SK-N-SH (cell line): ENCODE measurements around the gene ATG7. TPM values are rescaled to one million over a fixed set of nuclear protein-coding genes. Genes with fewer than 3 reads are reported as not detected.

Source experiments
- CTCF ChIA-PET: fragments of 300-600, 350-600 bp; formaldehyde crosslinking; extraction: SDS; loops from one replicate; lab custom pipeline; 2021; lab: Yijun Ruan, JAX
- POLR2A ChIA-PET: fragments of 350-600 bp; sonication (Branson Sonifier 250); formaldehyde crosslinking; extraction: SDS; loops from one replicate; lab custom pipeline; 2020; ENCODE audit warnings: antibody characterized with exemption, inconsistent platforms; lab: Yijun Ruan, JAX
- DNase-seq: peaks from one replicate; pipeline ENCODE4 v3.0.0; 2012
- H2AFZ ChIP-seq: fragments of 200-600 bp; sonication (generic); 2 replicates; pipeline ENCODE4 v1.8.1; 2016; ENCODE audit warnings: antibody characterized with exemption, mild to moderate bottlenecking, low read depth
- H3F3A ChIP-seq: fragments of 200-600 bp; sonication (generic); replicated peaks from 2 replicates; pipeline ENCODE3; 2016; ENCODE audit warnings: antibody characterized with exemption, mild to moderate bottlenecking; ENCODE audit not compliant: insufficient read depth
- H3K27ac ChIP-seq, 2 experiments: fragments of 200-500 bp in 1 of 2; fragments of 200-600 bp in 1 of 2; sonication (Bioruptor generic) in 1 of 2; sonication (generic), shearing (Covaris generic) in 1 of 2; 2 replicates each; pipeline versions ENCODE4 v1.5.1 to v1.6.1; 2014 to 2016; ENCODE audit warnings: low read depth in 2 of 2, inconsistent platforms in 1 of 2, low read length in 1 of 2, mild to moderate bottlenecking in 1 of 2, mixed read lengths in 1 of 2
- H3K27me3 ChIP-seq: fragments of 200-600 bp; sonication (generic), shearing (Covaris generic); 2 replicates; pipeline ENCODE4 v1.6.1; 2016; ENCODE audit warnings: mixed run types; ENCODE audit not compliant: insufficient read depth
- H3K36me3 ChIP-seq, 2 experiments: fragments of 200-500 bp in 1 of 2; fragments of 200-600 bp in 1 of 2; sonication (Bioruptor generic) in 1 of 2; sonication (generic) in 1 of 2; replicated peaks in 1 of 2; 2 replicates each; pipeline versions ENCODE3 to v1.5.1; 2014 to 2016; ENCODE audit warnings: low read length in 1 of 2, mild to moderate bottlenecking in 1 of 2; ENCODE audit not compliant: insufficient read depth in 2 of 2, control insufficient read depth in 1 of 2
- H3K4me1 ChIP-seq, 2 experiments: fragments of 200-500 bp in 1 of 2; fragments of 200-600 bp in 1 of 2; sonication (Bioruptor generic) in 1 of 2; sonication (generic), shearing (Covaris generic) in 1 of 2; 2 replicates each; pipeline versions ENCODE4 v1.5.1 to v1.6.1; 2014 to 2016; ENCODE audit warnings: low read depth in 1 of 2, low read length in 1 of 2, mixed run types in 1 of 2; ENCODE audit not compliant: insufficient read depth in 2 of 2, control insufficient read depth in 1 of 2
- H3K4me2 ChIP-seq: fragments of 200-600 bp; sonication (generic), shearing (Covaris generic); 2 replicates; pipeline ENCODE4 v1.6.1; 2017; ENCODE audit warnings: mixed run types
- H3K4me3 ChIP-seq, 2 experiments: fragments of 200-500 bp in 1 of 2; fragments of 200-600 bp in 1 of 2; sonication (Bioruptor generic) in 1 of 2; sonication (generic), shearing (Covaris generic) in 1 of 2; 2 replicates each; pipeline versions ENCODE4 v1.5.1 to v1.8.1; 2014 to 2016; ENCODE audit warnings: low read depth in 2 of 2, inconsistent platforms in 1 of 2, low read length in 1 of 2, mild to moderate bottlenecking in 1 of 2, mixed read lengths in 1 of 2, moderate library complexity in 1 of 2
- H3K79me2 ChIP-seq: fragments of 200-600 bp; sonication (generic); 2 replicates; pipeline ENCODE4 v1.8.1; 2017; ENCODE audit warnings: mild to moderate bottlenecking; ENCODE audit not compliant: insufficient read depth
- H3K9ac ChIP-seq: fragments of 200-600 bp; sonication (generic); 2 replicates; pipeline ENCODE4 v1.6.1; 2017; ENCODE audit warnings: mixed run types
- H3K9me2 ChIP-seq: fragments of 200-600 bp; sonication (generic); 2 replicates; pipeline ENCODE4 v1.6.1; 2017; ENCODE audit warnings: mixed run types
- H3K9me3 ChIP-seq: fragments of 200-600 bp; sonication (generic); 2 replicates; pipeline ENCODE4 v1.6.1; 2017; ENCODE audit warnings: mixed run types, mild to moderate bottlenecking, moderate library complexity
- H4K20me1 ChIP-seq: fragments of 200-600 bp; sonication (generic); 2 replicates; pipeline ENCODE4 v1.6.1; 2017; ENCODE audit warnings: mild to moderate bottlenecking, mixed run types; ENCODE audit not compliant: insufficient read depth
- CHD2 ChIP-seq: fragments of 150-350 bp; IDR thresholded peaks from 2 replicates; pipeline ENCODE4 v1.6.1; 2018; ENCODE audit warnings: low read length; ENCODE audit not compliant: partially characterized antibody
- ELF1 ChIP-seq: IDR thresholded peaks from 2 replicates; pipeline ENCODE4 v1.4.0; 2012
- EP300 ChIP-seq, 2 experiments: IDR thresholded peaks; 2 replicates each; pipeline versions ENCODE4 v1.4.0 to v1.6.1; 2012; ENCODE audit warnings: borderline replicate concordance in 1 of 2, low read depth in 1 of 2, low read length in 1 of 2
- EZH2phosphoT487 ChIP-seq: fragments of 200-600 bp; sonication (generic); IDR thresholded peaks from 2 replicates; pipeline ENCODE4 v1.6.1; 2017; ENCODE audit warnings: low read depth, mixed run types, mild to moderate bottlenecking, antibody characterized with exemption, moderate library complexity, borderline replicate concordance
- FOSL2 ChIP-seq: IDR thresholded peaks from 2 replicates; pipeline ENCODE4 v1.4.0; 2012; ENCODE audit warnings: low read depth, mild to moderate bottlenecking, moderate library complexity, borderline replicate concordance
- FOXM1 ChIP-seq: IDR thresholded peaks from 2 replicates; pipeline ENCODE4 v1.4.0; 2012; ENCODE audit warnings: low read depth, mild to moderate bottlenecking
- GABPA ChIP-seq: IDR thresholded peaks from 2 replicates; pipeline ENCODE4 v1.4.0; 2012; ENCODE audit warnings: low read depth, mild to moderate bottlenecking
- IRF3 ChIP-seq: fragments of 150-350 bp; IDR thresholded peaks from 2 replicates; pipeline ENCODE4 v1.6.1; 2016; ENCODE audit warnings: mild to moderate bottlenecking, low read depth, low read length
- JUND ChIP-seq: IDR thresholded peaks from 2 replicates; pipeline ENCODE4 v1.4.0; 2012
- MEF2A ChIP-seq: IDR thresholded peaks from 2 replicates; pipeline ENCODE4 v1.4.0; 2012; ENCODE audit warnings: low read depth, borderline replicate concordance
- NFIC ChIP-seq: IDR thresholded peaks from 2 replicates; pipeline ENCODE4 v1.4.0; 2012; ENCODE audit warnings: borderline replicate concordance
- NRF1 ChIP-seq: IDR thresholded peaks from 2 replicates; pipeline ENCODE4 v1.6.1; 2012; ENCODE audit warnings: low read depth, mild to moderate bottlenecking, low read length
- PBX3 ChIP-seq: IDR thresholded peaks from 2 replicates; pipeline ENCODE4; 2012
- POLR2AphosphoS5 ChIP-seq: IDR thresholded peaks from 2 replicates; pipeline ENCODE4 v1.6.1; 2012; ENCODE audit warnings: low read depth, low read length
- RAD21 ChIP-seq: IDR thresholded peaks from 2 replicates; pipeline ENCODE4 v1.6.1; 2012; ENCODE audit warnings: mild to moderate bottlenecking, low read length
- RCOR1 ChIP-seq: fragments of 150-350 bp; IDR thresholded peaks from 2 replicates; pipeline ENCODE4 v1.6.1; 2017; ENCODE audit warnings: antibody characterized with exemption, low read length
- RFX5 ChIP-seq: IDR thresholded peaks from 2 replicates; pipeline ENCODE4 v1.6.1; 2012; ENCODE audit warnings: mild to moderate bottlenecking, improper control_type of control experiment, low read length
- RXRA ChIP-seq: IDR thresholded peaks from 2 replicates; pipeline ENCODE4 v1.4.0; 2012; ENCODE audit warnings: low read depth, mild to moderate bottlenecking, borderline replicate concordance
- SIN3A ChIP-seq: IDR thresholded peaks from 2 replicates; pipeline ENCODE4 v1.6.1; 2012; ENCODE audit warnings: low read depth, mild to moderate bottlenecking, low read length, moderate library complexity, borderline replicate concordance
- SMC3 ChIP-seq: IDR thresholded peaks from 2 replicates; pipeline ENCODE4 v1.6.1; 2012; ENCODE audit warnings: low read depth, low read length, improper control_type of control experiment
- TAF1 ChIP-seq: IDR thresholded peaks from 2 replicates; pipeline ENCODE4 v1.6.1; 2012; ENCODE audit warnings: low read depth, mild to moderate bottlenecking, low read length, moderate library complexity, borderline replicate concordance
- TCF12 ChIP-seq: IDR thresholded peaks from 2 replicates; pipeline ENCODE4 v1.4.0; 2012
- TEAD4 ChIP-seq: IDR thresholded peaks from 2 replicates; pipeline ENCODE4 v1.4.0; 2012; ENCODE audit warnings: mild to moderate bottlenecking, borderline replicate concordance; ENCODE audit not compliant: insufficient read depth
- USF2 ChIP-seq: fragments of 150-350 bp; IDR thresholded peaks from 2 replicates; pipeline ENCODE4 v1.6.1; 2017; ENCODE audit warnings: antibody characterized with exemption, low read length, low read depth, borderline replicate concordance
- YY1 ChIP-seq: IDR thresholded peaks from 2 replicates; pipeline ENCODE4 v1.4.0; 2012; ENCODE audit warnings: low read depth, mild to moderate bottlenecking
- WGBS: methylation state at CpG from one replicate; pipeline ENCODE4 v1.1.6; 2017; ENCODE audit warnings: low lambda C conversion rate; 5-methylcytosine and 5-hydroxymethylcytosine counted together
- polyA plus RNA-seq, 3 experiments: library from polyadenylated mRNA; depleted of rRNA; stranded (reverse); fragments of >200 nt; gene quantifications; 2 replicates each; pipeline ENCODE4 v1.2.3, GENCODE V29; 2012
- TF ChIP-seq, protein P1 (sequence below): IDR thresholded peaks from 2 replicates; pipeline ENCODE4 v1.6.1; 2012; ENCODE audit warnings: mild to moderate bottlenecking, low read depth, low read length, moderate library complexity

ATG7 gene
- polyA plus RNA-seq, 1 of the 3 experiments (the other 2 are of a cell fraction) = 29.5 TPM

DNA sequence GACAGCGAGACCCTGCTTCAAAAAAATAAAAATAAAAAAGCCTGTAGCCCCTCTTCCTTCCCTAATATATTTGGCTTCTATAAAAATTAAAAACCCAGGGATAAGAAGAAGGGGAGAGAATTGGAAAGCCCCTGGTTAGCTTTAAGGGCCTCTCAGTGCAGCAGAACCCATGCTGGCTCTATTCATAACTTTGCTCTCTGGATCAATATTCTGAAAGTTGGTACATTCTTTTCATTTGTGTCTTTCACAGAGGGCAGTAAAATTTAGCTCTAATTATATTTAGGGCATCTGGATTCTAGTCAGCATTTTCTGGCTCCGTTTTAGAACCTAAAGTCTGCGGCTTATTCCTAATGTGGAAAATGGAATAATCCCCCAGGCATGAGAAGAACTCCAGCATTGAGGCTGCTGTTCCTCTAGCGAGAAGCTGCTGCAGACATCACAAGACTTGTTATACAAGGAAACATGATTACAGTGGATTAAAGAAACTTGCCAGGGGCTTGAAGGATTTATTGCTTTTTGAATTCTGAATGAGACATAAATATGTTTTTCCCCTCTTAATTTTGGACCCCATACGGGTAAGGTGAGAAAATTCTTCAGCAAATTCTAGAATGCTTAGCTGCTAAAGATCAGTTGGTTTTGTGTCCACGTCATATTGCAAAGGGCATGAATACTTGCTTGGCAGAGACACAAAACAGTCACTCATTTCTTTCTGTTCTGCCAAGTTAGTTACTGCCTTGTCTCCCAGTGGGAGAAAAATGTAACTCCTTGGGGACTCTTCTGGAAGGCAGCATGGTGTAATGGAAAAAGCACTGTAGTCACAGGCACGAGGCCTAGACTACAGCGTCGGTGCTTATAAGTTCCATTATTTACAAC, 193.8 kb downstream of the ATG7 start:
- Histone ChIP-seq H2AFZ (no peak overlapping the region), H4K20me1 (no peaks in the 10 kb centered on the region), H3K36me3 (peaks cover 0 to 7% of the 10 kb centered on the region in 2 experiments), H3K4me3 (no peak overlapping the region), H3K27me3 (no peaks in the 10 kb centered on the region), H3K9ac (peak overlapping the region; percentile 13; the same call in 1 of the 2 replicates), H3K9me3 (no peaks in the 10 kb centered on the region), H3K27ac (peak overlapping the region; percentile 53 to 85; a peak in 3 of 4 replicates), H3K79me2 (no peaks in the 10 kb centered on the region), H3K4me2 (peak overlapping the region; percentile 16; the same call in 1 of the 2 replicates), H3F3A (peaks cover 14% of the 10 kb centered on the region), H3K4me1 (peaks cover 13 to 14% of the 10 kb centered on the region in 2 experiments; a peak in 3 of 4 replicates), H3K9me2 (no peaks in the 10 kb centered on the region)
- ChIA-PET POLR2A (interaction anchor here (0.5 kb wide), 1 partner anchor 14 kb away, joined by 4 read pairs; no protein-coding TSS in a partner anchor), CTCF (interaction anchor here (1.4 to 2.1 kb wide), 3 partner anchors 10 to 16 kb away, joined by 3 to 6 read pairs (median 4); no protein-coding TSS in a partner anchor)
- DNase-seq = peak; percentile 38
- 40% methylated on average over 9 of the region's 9 CpGs for WGBS
- TF ChIP-seq USF2 (no peak), TAF1 (no peak), NFIC (peak; percentile 78), MEF2A (peak; percentile 49; the same call in 1 of the 2 replicates), RXRA (no peak), NRF1 (no peak), FOXM1 (no peak), SMC3 (0 out of 2 replicates have a peak, but pooled peaks have one; percentile 3), SIN3A (no peak), IRF3 (no peak), RCOR1 (0 out of 2 replicates have a peak, but pooled peaks have one; percentile 46), ELF1 (no peak), EP300 (IDR thresholded peaks at IDR 0.05; ENCODE audit: borderline replicate concordance in 1 of 2, low read depth in 1 of 2, low read length in 1 of 2) (peak in 1 of 2 experiments; percentile 52; a peak in 2 of 4 replicates), RFX5 (no peak), TEAD4 (no peak), YY1 (no peak), RAD21 (peak; percentile 15; the same call in 1 of the 2 replicates), POLR2AphosphoS5 (peak; percentile 19; the same call in 1 of the 2 replicates), CHD2 (peak; percentile 40), JUND (peak; percentile 17; the same call in 1 of the 2 replicates), PBX3 (peak; percentile 82), TCF12 (peak; percentile 74), EZH2phosphoT487 (no peak), GABPA (no peak), FOSL2 (no peak)
- TF ChIP-seq, protein P1, sequence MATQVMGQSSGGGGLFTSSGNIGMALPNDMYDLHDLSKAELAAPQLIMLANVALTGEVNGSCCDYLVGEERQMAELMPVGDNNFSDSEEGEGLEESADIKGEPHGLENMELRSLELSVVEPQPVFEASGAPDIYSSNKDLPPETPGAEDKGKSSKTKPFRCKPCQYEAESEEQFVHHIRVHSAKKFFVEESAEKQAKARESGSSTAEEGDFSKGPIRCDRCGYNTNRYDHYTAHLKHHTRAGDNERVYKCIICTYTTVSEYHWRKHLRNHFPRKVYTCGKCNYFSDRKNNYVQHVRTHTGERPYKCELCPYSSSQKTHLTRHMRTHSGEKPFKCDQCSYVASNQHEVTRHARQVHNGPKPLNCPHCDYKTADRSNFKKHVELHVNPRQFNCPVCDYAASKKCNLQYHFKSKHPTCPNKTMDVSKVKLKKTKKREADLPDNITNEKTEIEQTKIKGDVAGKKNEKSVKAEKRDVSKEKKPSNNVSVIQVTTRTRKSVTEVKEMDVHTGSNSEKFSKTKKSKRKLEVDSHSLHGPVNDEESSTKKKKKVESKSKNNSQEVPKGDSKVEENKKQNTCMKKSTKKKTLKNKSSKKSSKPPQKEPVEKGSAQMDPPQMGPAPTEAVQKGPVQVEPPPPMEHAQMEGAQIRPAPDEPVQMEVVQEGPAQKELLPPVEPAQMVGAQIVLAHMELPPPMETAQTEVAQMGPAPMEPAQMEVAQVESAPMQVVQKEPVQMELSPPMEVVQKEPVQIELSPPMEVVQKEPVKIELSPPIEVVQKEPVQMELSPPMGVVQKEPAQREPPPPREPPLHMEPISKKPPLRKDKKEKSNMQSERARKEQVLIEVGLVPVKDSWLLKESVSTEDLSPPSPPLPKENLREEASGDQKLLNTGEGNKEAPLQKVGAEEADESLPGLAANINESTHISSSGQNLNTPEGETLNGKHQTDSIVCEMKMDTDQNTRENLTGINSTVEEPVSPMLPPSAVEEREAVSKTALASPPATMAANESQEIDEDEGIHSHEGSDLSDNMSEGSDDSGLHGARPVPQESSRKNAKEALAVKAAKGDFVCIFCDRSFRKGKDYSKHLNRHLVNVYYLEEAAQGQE = no peak
